Activated T-cell treated with anti-CD3 and anti-CD28 coated beads, Interleukin-2, amount 50 U/mL, for 4 hours (primary cell): ENCODE data around the gene SOX13. TPM values are rescaled to one million over a fixed set of nuclear protein-coding genes. Genes with fewer than 3 reads are reported as not detected.
"Not testable (repeated sequence)": the region's sequence is repeated elsewhere in the genome, so short reads cannot be mapped to it uniquely, and the experiment has no call there.

Experiments used
- ATAC-seq, 2 donors: fragments of 200-7000 bp; cut with Tn5 transposase; one replicate each; pipeline ENCODE4 v1.10.0; 2021
- DNase-seq: peaks from one replicate; pipeline ENCODE4 v3.0.0-alpha.2; 2020
- H3K27me3 Mint-ChIP-seq: one replicate; pipeline ENCODE4 v1.8.0; 2021; ENCODE audit warnings: low read depth, mixed read lengths
- H3K36me3 Mint-ChIP-seq: one replicate; pipeline ENCODE4 v1.8.0; 2022; ENCODE audit warnings: mixed read lengths; ENCODE audit not compliant: insufficient read depth
- H3K4me1 Mint-ChIP-seq: one replicate; pipeline ENCODE4 v1.8.0; 2021; ENCODE audit warnings: low read depth, mixed read lengths
- H3K4me3 Mint-ChIP-seq: one replicate; pipeline ENCODE4 v1.8.0; 2021; ENCODE audit warnings: mild to moderate bottlenecking, moderate library complexity, mixed read lengths
- H3K9me3 Mint-ChIP-seq: one replicate; pipeline ENCODE4 v1.8.0; 2021; ENCODE audit warnings: mixed read lengths
- total RNA-seq, 3 donors: library from RNA; stranded (reverse); gene quantifications; one replicate each; pipeline ENCODE4 v1.2.1, GENCODE V29; 2021

The SOX13 gene
- total RNA-seq, 3 donors from 2014 or later = 0.33 to 1.4 (median 1.0) TPM

DNA sequence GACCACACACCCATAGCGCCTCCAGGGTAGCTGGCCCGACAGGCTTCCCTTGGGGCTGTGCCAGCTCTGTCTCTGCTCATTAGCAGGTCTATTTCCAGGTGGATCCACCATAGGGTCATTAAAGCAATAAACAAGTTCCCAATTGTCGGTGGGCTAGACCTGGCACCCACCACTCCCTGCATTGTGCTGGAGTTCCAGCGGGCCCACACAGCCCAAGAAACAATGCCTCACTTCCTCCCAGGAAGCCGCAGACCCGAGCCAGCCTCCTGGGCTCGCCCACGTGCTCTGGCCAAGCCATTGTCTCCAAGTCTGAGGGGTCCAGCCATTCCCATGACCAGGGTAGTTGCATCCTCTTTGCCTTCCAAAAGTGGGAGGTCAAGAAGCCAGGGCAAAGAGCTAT lies 27.5 kb upstream of the SOX13 start:
- H3K9me3 Mint-ChIP-seq = no peaks in the 10 kb centered on the region
- no peaks in the 10 kb centered on the region for H3K27me3 Mint-ChIP-seq
- DNase-seq (no peak), ATAC-seq (no peak)
- H3K4me3 Mint-ChIP-seq = no peak overlapping the region
- H3K36me3 Mint-ChIP-seq = no peaks in the 10 kb centered on the region
- H3K4me1 Mint-ChIP-seq = no peaks in the 10 kb centered on the region

DNA sequence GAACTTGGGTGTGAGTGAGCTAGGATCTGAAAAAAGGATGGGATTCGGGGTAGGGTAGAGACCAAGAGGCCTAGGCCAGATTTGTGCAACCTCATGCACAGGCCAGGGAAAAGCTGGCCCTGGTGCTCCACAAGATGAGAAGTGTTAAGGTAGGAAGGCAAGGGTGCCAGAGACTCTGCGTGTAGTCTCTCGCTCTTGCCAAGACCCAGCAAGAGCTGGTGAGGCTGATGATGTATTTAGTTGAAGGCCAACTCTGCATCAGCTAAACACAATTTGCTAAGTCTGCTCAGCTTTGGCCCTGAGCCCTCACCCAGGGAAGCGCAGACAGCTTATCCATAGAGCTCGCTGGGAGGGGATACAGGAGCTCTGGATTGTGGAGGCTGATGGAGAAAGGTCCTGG lies 26.6 kb upstream of the SOX13 start:
- DNase-seq (no peak), ATAC-seq (no peak)
- H3K27me3 Mint-ChIP-seq = no peaks in the 10 kb centered on the region
- H3K4me3 Mint-ChIP-seq = no peak overlapping the region
- no peaks in the 10 kb centered on the region for H3K9me3 Mint-ChIP-seq
- H3K4me1 Mint-ChIP-seq = no peaks in the 10 kb centered on the region
- H3K36me3 Mint-ChIP-seq = no peaks in the 10 kb centered on the region

DNA sequence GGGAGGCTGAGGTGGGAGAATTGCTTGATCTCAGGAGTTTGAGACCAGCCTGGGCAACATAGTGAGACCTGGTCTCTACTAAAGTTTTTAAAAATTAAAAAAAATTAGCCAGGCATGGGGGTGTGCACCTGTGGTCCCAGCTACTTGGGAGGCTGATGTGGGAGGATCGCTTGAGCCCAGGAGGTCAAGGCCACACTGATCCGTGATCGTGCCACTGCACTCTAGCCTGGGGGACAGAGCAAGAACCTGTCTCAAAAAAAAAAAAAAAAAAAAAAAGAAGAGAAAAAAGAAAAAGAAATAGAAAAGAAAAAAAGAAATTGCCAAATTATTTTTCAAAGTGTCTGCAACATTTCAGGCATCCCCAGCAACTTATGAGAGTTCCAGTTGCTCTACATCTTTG lies 24.1 kb upstream of the SOX13 start:
- H3K27me3 Mint-ChIP-seq, H3K9me3 Mint-ChIP-seq, H3K4me1 Mint-ChIP-seq, DNase-seq, H3K36me3 Mint-ChIP-seq, ATAC-seq, H3K4me3 Mint-ChIP-seq: not testable (repeated sequence)

DNA sequence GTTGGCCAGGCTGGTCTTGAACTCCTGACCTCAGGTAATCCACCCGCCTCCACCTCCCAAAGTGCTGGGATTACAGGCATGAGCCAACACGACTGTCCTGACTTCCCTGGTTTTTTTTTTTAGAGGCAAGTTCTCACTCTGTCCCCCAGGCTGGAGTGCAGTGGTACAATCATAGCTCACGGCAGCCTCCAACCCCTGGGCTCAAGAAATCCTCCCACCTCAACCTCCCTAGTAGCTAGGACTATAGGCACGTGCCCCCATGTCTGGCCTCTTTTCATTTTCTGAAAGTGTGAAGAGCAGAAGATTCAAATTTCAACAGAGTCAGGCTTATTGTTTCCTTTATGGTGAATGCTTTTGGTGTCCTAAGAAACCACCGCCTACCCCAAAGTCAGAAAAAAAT lies 21.7 kb upstream of the SOX13 start:
- no peaks in the 10 kb centered on the region for H3K9me3 Mint-ChIP-seq
- ATAC-seq (no peak), DNase-seq (no peak)
- H3K4me3 Mint-ChIP-seq = no peak overlapping the region
- H3K27me3 Mint-ChIP-seq = peaks cover 1% of the 10 kb centered on the region
- no peaks in the 10 kb centered on the region for H3K36me3 Mint-ChIP-seq
- H3K4me1 Mint-ChIP-seq = no peaks in the 10 kb centered on the region

DNA sequence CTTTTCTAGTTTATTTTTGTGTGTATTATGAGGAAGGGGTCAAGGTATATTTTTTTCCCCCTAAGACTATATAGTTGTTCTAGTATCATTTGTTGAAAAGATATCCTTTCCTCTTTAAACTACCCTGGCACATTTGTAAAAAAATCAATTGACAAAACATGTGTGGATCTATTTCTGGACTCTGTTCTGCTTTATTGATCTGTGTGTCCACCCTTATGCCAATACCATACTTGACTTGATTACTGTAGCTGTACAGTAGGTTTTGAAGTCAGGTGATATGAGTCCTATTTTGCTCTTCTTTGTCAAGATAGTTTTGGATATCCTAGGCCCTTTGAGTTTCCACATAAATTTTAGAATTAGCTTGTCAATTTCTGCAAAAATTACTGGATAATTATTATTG lies 21.2 kb upstream of the SOX13 start:
- Mint-ChIP-seq H3K4me1 (no peaks in the 10 kb centered on the region), H3K27me3 (peaks cover 1% of the 10 kb centered on the region), H3K36me3 (no peaks in the 10 kb centered on the region), H3K4me3 (no peak overlapping the region), H3K9me3 (no peaks in the 10 kb centered on the region)
- ATAC-seq (no peak), DNase-seq (no peak)

DNA sequence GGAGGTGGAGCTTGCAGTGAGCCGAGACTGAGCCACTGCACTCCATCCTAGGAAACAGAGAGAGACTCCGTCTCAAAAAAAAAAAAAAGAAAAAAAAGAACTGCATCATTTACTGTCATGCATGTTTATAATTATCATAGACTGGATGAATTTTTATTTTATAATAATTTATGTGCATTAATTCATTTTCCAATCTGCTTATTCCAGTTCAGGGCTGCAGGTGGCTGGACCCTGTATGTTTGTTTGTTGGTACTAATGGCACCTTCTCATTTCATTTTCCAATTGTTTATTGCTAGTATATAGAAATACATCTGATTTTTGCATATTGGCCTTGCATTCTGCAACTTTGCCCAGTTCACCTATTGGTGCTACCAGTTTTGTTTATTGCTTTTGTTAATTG lies 19.0 kb upstream of the SOX13 start:
- DNase-seq = no peak
- Mint-ChIP-seq H3K36me3 (no peaks in the 10 kb centered on the region), H3K9me3 (no peaks in the 10 kb centered on the region), H3K27me3 (peaks cover 1% of the 10 kb centered on the region), H3K4me3 (no peak overlapping the region), H3K4me1 (no peaks in the 10 kb centered on the region)
- ATAC-seq = no peak

DNA sequence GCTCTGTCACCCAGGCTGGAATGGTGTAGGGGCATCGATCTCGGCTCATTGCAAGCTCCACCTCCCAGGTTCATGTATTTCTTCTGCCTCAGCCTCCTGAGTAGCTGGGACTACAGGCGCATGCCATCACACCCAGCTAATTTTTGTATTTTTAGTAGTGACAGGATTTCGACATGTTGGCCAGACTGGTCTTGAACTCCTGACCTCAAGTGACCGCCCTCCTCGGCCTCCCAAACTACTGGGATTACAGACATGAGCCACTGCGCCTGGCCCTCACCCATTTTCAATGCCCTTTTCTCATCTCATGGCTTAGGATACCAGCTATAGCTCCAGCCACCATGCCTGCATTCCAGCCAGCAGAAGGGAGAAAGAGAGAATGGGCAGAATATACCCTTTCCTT lies 12.9 kb upstream of the SOX13 start:
- H3K4me1 Mint-ChIP-seq = peaks cover 4% of the 10 kb centered on the region
- no peaks in the 10 kb centered on the region for H3K36me3 Mint-ChIP-seq
- H3K9me3 Mint-ChIP-seq = no peaks in the 10 kb centered on the region
- peaks cover 1% of the 10 kb centered on the region for H3K27me3 Mint-ChIP-seq
- DNase-seq = no peak
- ATAC-seq = no peak
- no peak overlapping the region for H3K4me3 Mint-ChIP-seq

DNA sequence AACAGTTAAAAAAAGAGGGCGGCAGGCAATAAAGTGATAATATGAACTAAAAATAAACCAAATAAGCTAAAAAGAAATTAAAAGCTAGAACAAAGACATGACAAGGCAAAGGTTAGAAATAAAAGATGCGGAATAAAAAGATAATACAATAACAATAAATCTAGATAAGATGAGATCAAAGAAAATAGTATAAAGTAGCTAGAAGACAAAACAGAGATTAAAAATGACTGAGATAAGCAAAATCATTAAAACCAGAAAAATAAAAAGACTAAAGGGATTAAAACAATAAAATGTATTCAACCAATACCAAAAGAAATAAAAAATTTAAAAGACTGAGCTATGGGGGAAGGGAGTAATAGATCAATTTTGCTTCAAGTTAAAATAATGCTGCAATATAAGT lies 10.8 kb upstream of the SOX13 start:
- Mint-ChIP-seq H3K4me1 (peaks cover 12% of the 10 kb centered on the region), H3K9me3 (no peaks in the 10 kb centered on the region), H3K27me3 (no peaks in the 10 kb centered on the region), H3K4me3 (no peak overlapping the region), H3K36me3 (no peaks in the 10 kb centered on the region)
- no peak for ATAC-seq
- no peak for DNase-seq

DNA sequence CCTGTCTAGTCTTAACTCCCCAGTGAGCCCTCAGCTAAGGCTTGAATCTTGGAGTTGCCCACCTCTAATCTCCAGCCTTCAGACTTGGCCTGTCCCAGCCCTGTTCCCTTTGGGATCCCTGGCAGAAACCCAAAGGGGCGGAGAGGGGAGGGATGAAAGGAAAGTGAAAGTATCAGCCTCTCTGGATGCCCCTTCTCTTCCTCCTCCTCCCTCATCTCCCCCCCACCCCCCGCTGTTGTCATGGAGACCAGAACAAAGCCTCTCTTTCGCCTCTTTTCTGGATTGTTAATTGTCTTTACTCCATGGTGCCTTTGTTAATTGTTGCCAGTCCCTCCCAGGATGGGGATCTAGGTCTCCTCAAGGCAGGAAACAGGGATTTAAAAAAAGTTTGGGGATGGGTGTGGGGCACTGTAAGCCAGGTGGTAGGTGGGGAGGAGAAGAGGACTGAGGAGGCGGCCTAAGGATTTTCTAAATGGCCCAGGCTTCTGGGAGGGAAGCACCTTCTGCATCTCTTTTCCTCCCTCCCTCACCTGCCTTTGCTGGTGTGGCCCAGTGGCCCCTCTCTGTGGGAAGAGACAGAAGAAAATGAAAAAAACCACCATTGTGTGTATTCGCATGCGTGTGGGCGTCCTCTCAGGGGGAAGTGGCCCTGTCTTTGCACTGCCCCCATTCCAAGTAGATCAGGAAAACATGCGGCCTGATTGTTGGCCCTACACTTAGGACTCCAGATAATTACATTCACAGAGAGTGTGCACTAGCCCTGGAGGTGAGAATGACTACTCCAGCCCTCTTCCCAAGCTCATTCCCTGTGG lies 7.5 kb upstream of the SOX13 start:
- peaks cover 8% of the 10 kb centered on the region for H3K27me3 Mint-ChIP-seq
- no peak for ATAC-seq
- no peak overlapping the region for H3K4me3 Mint-ChIP-seq
- H3K36me3 Mint-ChIP-seq = no peaks in the 10 kb centered on the region
- DNase-seq = no peak
- peaks cover 6% of the 10 kb centered on the region for H3K9me3 Mint-ChIP-seq
- peaks cover 12% of the 10 kb centered on the region for H3K4me1 Mint-ChIP-seq

DNA sequence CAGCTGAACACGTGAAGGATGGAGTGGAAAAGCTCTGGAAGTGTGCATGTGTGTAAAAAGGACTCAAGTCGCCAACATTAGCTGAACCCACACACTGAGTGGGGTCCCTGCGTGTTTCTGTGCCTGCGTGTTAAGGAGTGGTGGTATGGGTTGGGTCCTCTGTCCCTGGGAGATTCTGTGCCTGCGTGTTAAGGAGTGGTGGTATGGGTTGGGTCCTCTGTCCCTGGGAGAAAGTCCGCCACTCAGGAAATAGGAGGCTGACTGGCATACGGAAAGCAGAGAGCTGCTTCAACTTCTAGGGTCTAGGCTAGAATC lies 7.0 kb upstream of the SOX13 start:
- ATAC-seq (no peak), DNase-seq (no peak)
- Mint-ChIP-seq H3K4me1 (peaks cover 12% of the 10 kb centered on the region), H3K27me3 (peaks cover 10% of the 10 kb centered on the region), H3K36me3 (no peaks in the 10 kb centered on the region), H3K4me3 (no peak overlapping the region), H3K9me3 (peaks cover 6% of the 10 kb centered on the region)

DNA sequence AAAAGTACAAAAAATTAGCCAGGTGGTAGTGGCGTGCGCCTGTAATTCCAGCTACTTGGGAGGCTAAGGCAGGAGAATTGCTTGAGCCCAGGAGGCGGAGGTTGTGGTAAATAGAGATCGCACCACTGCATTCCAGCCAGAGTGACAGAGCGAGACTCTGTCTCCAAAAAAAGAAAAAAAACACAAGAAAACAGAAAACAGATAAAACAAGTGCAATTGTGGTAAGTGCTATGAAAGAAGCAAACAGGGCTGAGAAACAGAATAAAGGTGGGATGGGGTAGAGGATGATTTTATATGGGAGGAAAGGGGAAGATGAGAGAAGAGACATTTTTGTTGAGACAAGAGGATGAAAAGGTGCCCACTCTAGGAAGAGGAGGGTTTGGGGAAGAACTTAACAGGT lies 5.0 kb upstream of the SOX13 start:
- ATAC-seq = no peak
- no peaks in the 10 kb centered on the region for H3K36me3 Mint-ChIP-seq
- H3K9me3 Mint-ChIP-seq = peaks cover 6% of the 10 kb centered on the region
- peaks cover 27% of the 10 kb centered on the region for H3K27me3 Mint-ChIP-seq
- H3K4me3 Mint-ChIP-seq = no peak overlapping the region
- DNase-seq = no peak
- peaks cover 12% of the 10 kb centered on the region for H3K4me1 Mint-ChIP-seq

DNA sequence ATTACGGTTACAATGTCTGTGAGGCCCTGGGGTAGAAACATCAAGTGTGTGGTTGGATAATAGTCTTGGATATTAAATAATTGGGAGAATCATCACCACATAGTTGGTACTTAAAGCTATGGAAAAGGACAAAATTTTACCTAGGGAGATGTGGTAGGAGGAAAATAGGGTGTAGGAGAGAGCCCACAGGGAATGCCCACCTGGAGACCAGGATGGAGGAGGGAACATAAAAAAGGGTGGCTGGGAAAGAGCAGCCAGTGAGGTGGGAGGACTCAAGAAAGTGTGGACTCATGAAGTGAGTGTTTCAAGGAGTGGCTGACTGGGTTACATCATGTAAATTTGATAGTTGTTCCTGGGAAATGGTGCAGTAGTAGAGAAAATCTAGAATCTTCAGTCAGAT lies 3.0 kb upstream of the SOX13 start:
- ATAC-seq (no peak), DNase-seq (no peak)
- peaks cover 41% of the 10 kb centered on the region for H3K27me3 Mint-ChIP-seq
- H3K36me3 Mint-ChIP-seq = no peaks in the 10 kb centered on the region
- H3K9me3 Mint-ChIP-seq = peaks cover 6% of the 10 kb centered on the region
- peaks cover 20% of the 10 kb centered on the region for H3K4me1 Mint-ChIP-seq
- no peak overlapping the region for H3K4me3 Mint-ChIP-seq

DNA sequence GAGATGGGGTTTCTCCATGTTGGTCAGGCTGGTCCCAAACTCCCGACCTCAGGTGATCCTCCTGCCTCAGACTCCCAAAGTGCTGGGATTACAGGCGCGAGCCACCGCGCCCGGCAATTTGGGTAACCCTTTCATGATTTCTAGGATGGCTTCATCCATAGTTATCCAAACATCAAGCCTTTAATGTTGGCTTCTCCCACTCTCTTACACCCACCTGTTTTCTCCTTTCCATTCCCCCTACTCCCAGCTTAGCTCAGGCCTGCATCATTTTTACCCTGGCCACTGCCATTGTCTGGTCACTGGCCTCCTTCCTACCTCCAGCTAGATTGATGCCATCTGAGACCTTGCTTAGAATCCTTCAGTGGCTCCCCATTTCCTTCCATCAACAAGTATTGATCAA lies 2.0 kb upstream of the SOX13 start:
- ATAC-seq (no peak), DNase-seq (no peak)
- Mint-ChIP-seq H3K4me3 (no peak overlapping the region), H3K27me3 (peaks cover 51% of the 10 kb centered on the region), H3K4me1 (peaks cover 19% of the 10 kb centered on the region), H3K36me3 (no peaks in the 10 kb centered on the region), H3K9me3 (peaks cover 6% of the 10 kb centered on the region)

DNA sequence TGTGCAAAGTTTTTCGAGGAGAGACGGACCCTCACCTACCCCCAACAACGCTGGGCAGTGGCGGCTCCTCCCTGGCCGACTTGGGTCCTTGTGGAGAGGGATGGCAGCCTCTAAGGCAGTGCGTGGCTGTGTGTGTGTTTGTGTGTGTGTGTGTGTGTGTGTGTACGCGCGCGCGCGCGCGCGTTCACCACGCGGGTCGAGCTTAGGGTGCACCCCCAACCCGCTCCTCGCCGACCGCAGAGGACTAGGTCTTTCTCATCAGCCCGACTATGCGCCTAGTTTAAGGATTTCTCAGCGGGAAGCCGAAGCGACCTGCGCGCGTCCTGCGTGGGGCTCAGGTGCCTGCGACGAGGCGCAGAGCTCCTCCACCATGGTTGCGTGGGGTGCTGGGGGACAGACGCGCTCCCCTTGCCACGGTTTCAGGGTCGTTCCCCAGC lies 940 bp downstream of the SOX13 start:
- Mint-ChIP-seq H3K4me1 (peaks cover 20% of the 10 kb centered on the region), H3K27me3 (peaks cover 67% of the 10 kb centered on the region), H3K36me3 (no peaks in the 10 kb centered on the region), H3K9me3 (no peaks in the 10 kb centered on the region), H3K4me3 (peak overlapping the region; percentile 80)
- DNase-seq (no peak), ATAC-seq (peak; percentile 18 to 23)

DNA sequence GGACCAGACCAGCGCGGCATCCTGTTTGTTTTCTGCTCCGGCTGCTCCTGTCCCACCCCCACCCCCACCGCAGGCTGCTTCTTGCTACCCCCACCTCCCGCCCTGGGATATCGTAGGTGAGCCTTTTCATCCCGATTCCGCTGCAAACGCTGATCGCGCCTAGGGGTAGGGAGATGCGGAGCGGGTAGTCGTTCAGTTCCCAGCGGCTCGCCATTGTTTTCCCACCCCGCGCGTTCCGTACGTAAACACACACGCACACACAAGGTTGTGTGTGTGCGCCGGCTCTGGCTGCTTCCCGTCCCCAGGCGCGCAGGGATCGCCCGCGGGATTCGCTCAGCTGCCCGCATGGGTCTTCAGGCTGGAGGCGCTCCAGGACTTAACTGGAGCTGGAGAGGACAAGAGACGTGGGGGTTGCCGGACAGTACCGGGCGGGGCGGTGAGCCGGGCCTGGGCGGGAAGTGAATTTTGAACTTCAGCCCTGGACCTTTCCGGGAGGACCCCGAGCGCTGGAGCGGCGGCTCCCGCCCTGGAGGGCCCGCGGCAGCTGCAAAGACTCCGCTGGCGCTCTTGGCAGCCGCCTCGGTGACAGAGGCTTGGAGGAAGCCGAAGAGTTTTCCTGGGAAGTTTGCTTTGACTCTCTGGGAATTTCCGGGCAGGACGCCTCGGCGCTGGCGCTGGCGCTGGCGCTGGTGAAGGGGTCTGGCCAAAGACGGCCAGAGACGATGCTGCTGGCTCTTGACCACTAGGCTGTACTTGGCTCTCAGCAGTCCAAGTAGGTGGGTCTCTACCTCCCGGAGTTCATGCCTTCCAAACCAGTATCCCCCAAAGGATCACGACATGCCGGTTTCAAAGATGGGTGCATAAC lies 1.6 kb downstream of the SOX13 start:
- H3K4me3 Mint-ChIP-seq = peak overlapping the region; percentile 80
- peak in 1 of 2 donors; percentile 11 for ATAC-seq
- H3K27me3 Mint-ChIP-seq = peaks cover 66% of the 10 kb centered on the region
- no peaks in the 10 kb centered on the region for H3K9me3 Mint-ChIP-seq
- DNase-seq = no peak
- peaks cover 20% of the 10 kb centered on the region for H3K4me1 Mint-ChIP-seq
- H3K36me3 Mint-ChIP-seq = no peaks in the 10 kb centered on the region
